ENCODE measurements around the gene CAMK2A.

Gene CAMK2A

GRCh38 chr5:150206098-150206778 lies 83.3 kb downstream of the CAMK2A start:
- no peak for DNase-seq

GRCh38 chr5:150204590-150204960 lies 85.0 kb downstream of the CAMK2A start:
- no peak for DNase-seq

- DNase-seq, result no peak
Observed at GRCh38 chr5:150203832-150204589, 85.6 kb downstream of the CAMK2A start.

- DNase-seq, result no peak
Observed at GRCh38 chr5:150202501-150202900, 87.1 kb downstream of the CAMK2A start.

- DNase-seq, result no peak
Observed at GRCh38 chr5:150197476-150197875, 92.1 kb downstream of the CAMK2A start.

GRCh38 chr5:150196986-150197385 lies 92.6 kb downstream of the CAMK2A start:
- DNase-seq, result no peak

- DNase-seq, result no peak
Observed at GRCh38 chr5:150196514-150196913, 93.1 kb downstream of the CAMK2A start.

GRCh38 chr5:150195736-150196485 lies 93.7 kb downstream of the CAMK2A start:
- no peak for DNase-seq

GRCh38 chr5:150192462-150192861 lies 97.1 kb downstream of the CAMK2A start:
- DNase-seq, result no peak

GRCh38 chr5:150190987-150191386 lies 98.6 kb downstream of the CAMK2A start:
- DNase-seq, result no peak

- DNase-seq, result no peak
Observed at GRCh38 chr5:150190503-150190979, 99.0 kb downstream of the CAMK2A start.

- no peak for DNase-seq
Observed at GRCh38 chr5:150189728-150190502, 99.7 kb downstream of the CAMK2A start, which contains the start of gene SLC6A7. Gene SLC6A7, plus strand, starts transcription at chr5:150190062. Its CDS starts 266 bp downstream, at chr5:150190328.

GRCh38 chr5:150189326-150189725 lies 100.2 kb downstream of the CAMK2A start:
- DNase-seq, result no peak

- no peak for DNase-seq
Observed at GRCh38 chr5:150188146-150188842, 101.3 kb downstream of the CAMK2A start.

- peak; percentile 13 for DNase-seq
Observed at GRCh38 chr5:150186897-150187296, 102.7 kb downstream of the CAMK2A start.

GRCh38 chr5:150186137-150186536 lies 103.4 kb downstream of the CAMK2A start:
- no peak for DNase-seq

GRCh38 chr5:150184990-150185912 lies 104.3 kb downstream of the CAMK2A start:
- no peak for DNase-seq

- no peak for DNase-seq
Observed at GRCh38 chr5:150184006-150184405, 105.6 kb downstream of the CAMK2A start.

GRCh38 chr5:150183436-150183835 lies 106.1 kb downstream of the CAMK2A start:
- no peak for DNase-seq

- no peak for DNase-seq
Observed at GRCh38 chr5:150182774-150183173, 106.8 kb downstream of the CAMK2A start.
